Measurements from ENCODE around the gene AMIGO1.

Gene AMIGO1

DNA sequence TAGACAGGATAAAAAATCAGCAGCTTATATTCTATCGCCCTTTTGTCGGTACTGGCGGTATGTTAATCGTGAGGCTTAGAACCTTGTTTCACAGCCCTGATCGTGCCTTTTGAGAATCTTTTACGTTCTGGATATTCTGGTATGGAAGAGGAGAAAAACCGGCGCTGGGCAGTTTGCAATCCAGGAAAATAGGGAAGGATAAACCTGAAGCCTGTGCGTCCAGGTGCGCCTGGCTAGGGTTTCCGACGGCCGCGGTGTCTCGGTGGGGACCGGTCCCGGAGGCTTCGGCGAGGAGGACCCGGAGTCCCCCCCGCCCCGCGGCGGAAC lies 43.4 kb downstream of the AMIGO1 start:
- no peak for DNase-seq (ENCODE audit: low read depth in 1 of 2, low spot score in 1 of 2)

- DNase-seq (ENCODE audit: low read depth in 1 of 2, low spot score in 1 of 2) = no peak
Measured at GRCh38 chr1:109457819-109458218, 51.7 kb downstream of the AMIGO1 start.

DNA sequence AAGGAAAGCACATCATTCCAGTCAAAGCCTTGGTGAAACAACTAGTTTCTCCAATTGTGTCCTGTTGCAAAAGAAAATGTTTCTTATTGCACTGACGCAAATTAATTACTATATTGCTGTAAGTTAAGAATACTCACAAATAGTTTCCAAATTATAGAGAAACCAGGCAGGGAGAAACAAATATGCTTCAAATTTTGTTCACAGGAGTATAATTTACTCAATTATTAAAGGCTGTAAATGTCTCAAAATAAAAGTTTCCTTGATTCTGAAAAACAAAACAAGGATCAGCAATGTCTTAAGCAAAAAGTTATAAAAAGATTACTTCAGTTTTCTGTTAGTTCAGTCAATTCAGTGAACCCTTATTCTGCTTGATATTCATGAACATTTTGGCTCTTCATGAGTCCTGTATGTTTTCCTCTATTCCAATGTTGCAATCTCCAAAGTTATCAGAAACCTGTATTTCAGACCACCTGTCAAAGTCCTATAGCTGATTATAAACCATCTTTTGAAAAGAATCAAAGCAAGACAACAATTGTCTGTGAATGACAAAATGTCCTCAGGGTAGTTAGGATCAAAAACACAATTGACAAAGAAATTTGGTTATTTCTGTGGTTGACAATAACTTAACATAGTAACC lies 54.9 kb downstream of the AMIGO1 start:
- DNase-seq (ENCODE audit: low read depth in 1 of 2, low spot score in 1 of 2) = no peak
